ENCODE data around the gene C1orf216.

C1orf216 gene

DNA sequence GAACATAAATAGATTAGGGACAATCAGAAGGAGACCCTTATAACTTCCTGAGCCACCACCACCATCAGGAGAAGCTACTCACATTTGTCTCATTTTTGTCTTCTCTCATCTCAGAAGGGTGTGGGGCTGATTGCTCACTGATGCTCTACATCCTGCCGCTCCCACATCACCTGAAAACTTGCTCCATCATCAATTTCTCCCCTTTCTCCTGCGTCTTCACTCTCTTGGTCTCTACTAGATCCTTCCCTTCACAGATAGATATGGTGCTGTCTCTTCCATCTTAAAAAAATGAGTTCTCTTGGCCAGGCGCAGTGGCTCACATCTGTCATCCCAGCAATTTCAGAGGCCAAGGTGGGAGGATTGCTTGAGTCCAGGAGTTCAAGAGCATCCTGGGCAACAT is 38.4 kb downstream of the C1orf216 start:
- no peak for DNase-seq (ENCODE audit: low read depth)
- TF ChIP-seq, protein P1, sequence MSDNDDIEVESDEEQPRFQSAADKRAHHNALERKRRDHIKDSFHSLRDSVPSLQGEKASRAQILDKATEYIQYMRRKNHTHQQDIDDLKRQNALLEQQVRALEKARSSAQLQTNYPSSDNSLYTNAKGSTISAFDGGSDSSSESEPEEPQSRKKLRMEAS (IDR thresholded peaks at IDR 0.05; ENCODE audit: low read depth, low read length) = no peak
- TF ChIP-seq POLR2A (IDR thresholded peaks at IDR 0.05; ENCODE audit: extremely low read depth, insufficient read length) = no peak
- TF ChIP-seq, protein P2, sequence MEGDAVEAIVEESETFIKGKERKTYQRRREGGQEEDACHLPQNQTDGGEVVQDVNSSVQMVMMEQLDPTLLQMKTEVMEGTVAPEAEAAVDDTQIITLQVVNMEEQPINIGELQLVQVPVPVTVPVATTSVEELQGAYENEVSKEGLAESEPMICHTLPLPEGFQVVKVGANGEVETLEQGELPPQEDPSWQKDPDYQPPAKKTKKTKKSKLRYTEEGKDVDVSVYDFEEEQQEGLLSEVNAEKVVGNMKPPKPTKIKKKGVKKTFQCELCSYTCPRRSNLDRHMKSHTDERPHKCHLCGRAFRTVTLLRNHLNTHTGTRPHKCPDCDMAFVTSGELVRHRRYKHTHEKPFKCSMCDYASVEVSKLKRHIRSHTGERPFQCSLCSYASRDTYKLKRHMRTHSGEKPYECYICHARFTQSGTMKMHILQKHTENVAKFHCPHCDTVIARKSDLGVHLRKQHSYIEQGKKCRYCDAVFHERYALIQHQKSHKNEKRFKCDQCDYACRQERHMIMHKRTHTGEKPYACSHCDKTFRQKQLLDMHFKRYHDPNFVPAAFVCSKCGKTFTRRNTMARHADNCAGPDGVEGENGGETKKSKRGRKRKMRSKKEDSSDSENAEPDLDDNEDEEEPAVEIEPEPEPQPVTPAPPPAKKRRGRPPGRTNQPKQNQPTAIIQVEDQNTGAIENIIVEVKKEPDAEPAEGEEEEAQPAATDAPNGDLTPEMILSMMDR (IDR thresholded peaks at IDR 0.05; ENCODE audit: low read depth, low read length) = no peak
- TF ChIP-seq MYC (IDR thresholded peaks at IDR 0.05; ENCODE audit: low read depth, low read length) = no peak
- H3K4me3 ChIP-seq (ENCODE audit: low read depth, low read length) = no peak overlapping the region

DNA sequence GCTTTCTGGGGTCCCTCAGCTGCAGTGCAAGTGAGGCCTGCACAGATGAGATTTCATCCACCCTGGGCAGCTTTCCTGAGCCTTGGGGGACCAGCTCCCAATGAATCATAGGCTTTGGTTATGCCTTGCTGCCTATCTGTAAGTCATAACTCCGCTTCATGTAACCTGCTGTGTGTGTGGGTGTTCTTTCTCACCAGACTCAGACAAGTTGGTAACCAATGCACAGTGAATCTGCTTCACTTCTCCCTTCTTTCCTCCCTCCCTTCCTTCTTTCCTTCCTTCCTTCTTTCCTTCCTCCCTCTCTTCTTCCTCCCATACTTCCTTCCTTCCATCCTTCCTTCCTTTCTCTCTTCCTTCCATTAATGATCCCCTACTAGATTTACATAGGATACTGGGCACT is 42.9 kb downstream of the C1orf216 start:
- TF ChIP-seq POLR2A (IDR thresholded peaks at IDR 0.05; ENCODE audit: extremely low read depth, insufficient read length) (no peak), MYC (IDR thresholded peaks at IDR 0.05; ENCODE audit: low read depth, low read length) (no peak)
- TF ChIP-seq, protein P1 (IDR thresholded peaks at IDR 0.05; ENCODE audit: low read depth, low read length) = no peak
- TF ChIP-seq, protein P2 (IDR thresholded peaks at IDR 0.05; ENCODE audit: low read depth, low read length) = no peak

DNA sequence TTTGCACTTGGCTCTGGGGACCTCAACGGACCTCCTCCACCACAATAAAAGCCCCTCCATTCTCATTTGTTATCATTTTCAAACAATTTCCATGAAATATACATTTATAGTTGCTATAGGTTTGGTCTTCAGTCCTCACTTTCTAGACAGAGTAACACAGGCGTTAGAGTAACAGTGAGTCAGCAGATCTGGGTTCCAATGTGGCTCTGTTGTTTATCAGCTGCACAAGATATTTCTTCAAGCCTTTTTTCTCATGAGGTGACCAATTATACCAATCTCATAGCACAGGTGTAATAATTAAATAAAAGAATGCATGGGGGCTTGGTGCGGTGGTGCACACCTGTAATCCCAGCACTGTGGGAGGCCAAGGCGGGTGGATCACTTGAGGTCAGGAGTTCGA is 44.6 kb downstream of the C1orf216 start:
- TF ChIP-seq, protein P1 (IDR thresholded peaks at IDR 0.05; ENCODE audit: low read depth, low read length) = no peak
- TF ChIP-seq MYC (IDR thresholded peaks at IDR 0.05; ENCODE audit: low read depth, low read length) = no peak
- TF ChIP-seq, protein P2 (IDR thresholded peaks at IDR 0.05; ENCODE audit: low read depth, low read length) = no peak
- TF ChIP-seq POLR2A (IDR thresholded peaks at IDR 0.05; ENCODE audit: extremely low read depth, insufficient read length) = no peak
- no peak overlapping the region for H3K4me3 ChIP-seq (ENCODE audit: low read depth, low read length)
- DNase-seq (ENCODE audit: low read depth) = no peak

More for the DNA sequence above, 42.9 kb downstream of the C1orf216 start:
- H3K4me3 ChIP-seq (ENCODE audit: low read depth, low read length) = no peak overlapping the region
- DNase-seq (ENCODE audit: low read depth) = no peak

DNA sequence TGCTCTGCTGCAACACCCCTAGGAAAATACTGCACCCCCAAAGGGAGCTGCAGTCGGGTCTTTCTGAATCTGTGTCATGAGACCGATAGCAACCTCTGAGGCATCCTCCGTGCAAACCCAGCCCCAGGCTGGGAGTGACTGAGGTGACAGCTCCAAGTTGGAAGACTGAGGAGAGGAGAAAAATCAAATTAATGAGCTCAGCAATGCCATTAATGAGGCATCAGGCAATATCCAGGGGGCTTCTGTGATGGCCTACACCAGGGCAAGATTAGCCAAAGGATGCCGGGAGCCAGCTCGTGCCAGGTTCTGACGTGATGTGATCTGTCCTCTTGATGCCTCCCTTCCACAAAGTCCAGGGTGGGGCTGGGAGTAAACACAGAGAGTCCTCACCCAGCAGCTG is 46.6 kb downstream of the C1orf216 start:
- H3K4me3 ChIP-seq (ENCODE audit: low read depth, low read length) = no peak overlapping the region
- TF ChIP-seq, protein P2 (IDR thresholded peaks at IDR 0.05; ENCODE audit: low read depth, low read length) = no peak
- TF ChIP-seq POLR2A (IDR thresholded peaks at IDR 0.05; ENCODE audit: extremely low read depth, insufficient read length) (no peak), MYC (IDR thresholded peaks at IDR 0.05; ENCODE audit: low read depth, low read length) (no peak)
- TF ChIP-seq, protein P1 (IDR thresholded peaks at IDR 0.05; ENCODE audit: low read depth, low read length) = no peak
- no peak for DNase-seq (ENCODE audit: low read depth)

DNA sequence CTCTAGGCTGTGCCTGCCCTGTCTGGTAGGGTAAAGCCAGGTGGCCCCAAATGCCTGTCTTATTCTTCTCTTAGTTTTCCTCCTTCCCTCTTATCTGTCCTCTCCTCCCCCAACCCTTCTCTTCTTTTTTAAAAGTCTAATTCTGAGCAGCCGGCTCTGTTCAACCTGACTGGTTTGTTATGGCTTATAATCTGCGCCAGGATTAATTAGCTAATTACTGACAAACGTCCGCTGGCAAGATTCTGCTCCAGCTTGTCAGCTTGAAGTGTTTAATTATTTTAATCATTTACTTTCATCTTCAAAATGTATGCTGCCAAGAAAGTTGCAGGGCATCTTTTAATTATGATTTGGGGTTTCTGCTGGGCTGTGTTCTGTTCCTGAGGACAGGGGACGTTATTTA is 50.2 kb downstream of the C1orf216 start:
- no peak overlapping the region for H3K4me3 ChIP-seq (ENCODE audit: low read depth, low read length)
- TF ChIP-seq, protein P1 (IDR thresholded peaks at IDR 0.05; ENCODE audit: low read depth, low read length) = no peak
- TF ChIP-seq, protein P2 (IDR thresholded peaks at IDR 0.05; ENCODE audit: low read depth, low read length) = no peak
- TF ChIP-seq MYC (IDR thresholded peaks at IDR 0.05; ENCODE audit: low read depth, low read length) (no peak), POLR2A (IDR thresholded peaks at IDR 0.05; ENCODE audit: extremely low read depth, insufficient read length) (no peak)
- no peak for DNase-seq (ENCODE audit: low read depth)
